22Rv1 (cell line): ENCODE measurements around the gene ZNF710.
"Not testable (repeated sequence)": the region's sequence is repeated elsewhere in the genome, so short reads cannot be mapped to it uniquely, and the experiment has no call there.

Experiments used
- H3K27ac ChIP-seq: fragments of 450-650 bp; 2 replicates; pipeline ENCODE4 v1.5.1; 2017
- ZFX ChIP-seq: fragments of 450-650 bp; IDR thresholded peaks from 2 replicates; pipeline ENCODE4 v1.6.1; 2017; ENCODE audit warnings: antibody characterized with exemption, borderline replicate concordance
- TF ChIP-seq, protein P1 (sequence below): fragments of 450-650 bp; IDR thresholded peaks from 2 replicates; pipeline ENCODE4 v1.5.1; 2017; ENCODE audit warnings: mild to moderate bottlenecking

The ZNF710 gene

DNA sequence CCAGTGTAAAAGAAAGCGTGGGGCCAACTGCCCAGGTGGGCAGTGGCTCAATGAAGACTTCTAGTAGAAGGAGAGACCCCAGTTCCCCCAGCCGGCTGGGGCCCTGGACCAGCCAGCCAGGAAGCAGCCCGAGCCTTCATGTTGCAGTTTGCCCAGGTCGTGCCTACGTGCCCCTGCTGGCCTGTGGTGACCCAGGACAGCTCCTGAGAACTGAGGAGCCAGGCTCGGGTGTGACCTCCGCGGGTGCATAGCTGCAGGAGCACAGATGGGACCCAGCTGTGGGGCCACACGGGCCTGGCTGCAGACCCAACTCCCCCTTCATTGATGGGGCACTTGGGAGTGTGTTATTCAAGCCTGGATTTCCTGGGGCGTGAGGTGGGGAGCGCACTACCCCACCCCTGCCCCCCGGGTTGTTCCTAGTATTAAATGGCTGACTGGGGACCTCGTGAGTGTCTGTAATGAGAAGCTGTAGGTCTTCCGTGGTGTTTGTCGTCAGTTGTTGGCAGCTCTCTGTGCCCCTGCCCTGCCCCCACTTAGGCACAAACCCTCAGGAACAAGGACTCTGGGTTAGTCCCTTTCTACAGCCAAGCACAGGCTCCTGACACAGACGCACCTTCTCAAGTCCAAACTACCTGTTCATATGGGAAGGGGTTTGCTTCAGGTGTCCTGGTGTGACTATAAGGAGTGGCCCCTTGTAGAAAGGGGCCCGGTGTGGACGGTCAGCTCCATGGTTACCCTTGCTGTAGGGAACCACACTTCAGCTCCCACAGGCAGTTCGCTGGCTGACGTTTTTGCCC, 62.0 kb downstream of the ZNF710 start:
- TF ChIP-seq, protein P1, sequence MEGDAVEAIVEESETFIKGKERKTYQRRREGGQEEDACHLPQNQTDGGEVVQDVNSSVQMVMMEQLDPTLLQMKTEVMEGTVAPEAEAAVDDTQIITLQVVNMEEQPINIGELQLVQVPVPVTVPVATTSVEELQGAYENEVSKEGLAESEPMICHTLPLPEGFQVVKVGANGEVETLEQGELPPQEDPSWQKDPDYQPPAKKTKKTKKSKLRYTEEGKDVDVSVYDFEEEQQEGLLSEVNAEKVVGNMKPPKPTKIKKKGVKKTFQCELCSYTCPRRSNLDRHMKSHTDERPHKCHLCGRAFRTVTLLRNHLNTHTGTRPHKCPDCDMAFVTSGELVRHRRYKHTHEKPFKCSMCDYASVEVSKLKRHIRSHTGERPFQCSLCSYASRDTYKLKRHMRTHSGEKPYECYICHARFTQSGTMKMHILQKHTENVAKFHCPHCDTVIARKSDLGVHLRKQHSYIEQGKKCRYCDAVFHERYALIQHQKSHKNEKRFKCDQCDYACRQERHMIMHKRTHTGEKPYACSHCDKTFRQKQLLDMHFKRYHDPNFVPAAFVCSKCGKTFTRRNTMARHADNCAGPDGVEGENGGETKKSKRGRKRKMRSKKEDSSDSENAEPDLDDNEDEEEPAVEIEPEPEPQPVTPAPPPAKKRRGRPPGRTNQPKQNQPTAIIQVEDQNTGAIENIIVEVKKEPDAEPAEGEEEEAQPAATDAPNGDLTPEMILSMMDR, result no peak
- no peak for TF ChIP-seq ZFX
- no peak overlapping the region for H3K27ac ChIP-seq

DNA sequence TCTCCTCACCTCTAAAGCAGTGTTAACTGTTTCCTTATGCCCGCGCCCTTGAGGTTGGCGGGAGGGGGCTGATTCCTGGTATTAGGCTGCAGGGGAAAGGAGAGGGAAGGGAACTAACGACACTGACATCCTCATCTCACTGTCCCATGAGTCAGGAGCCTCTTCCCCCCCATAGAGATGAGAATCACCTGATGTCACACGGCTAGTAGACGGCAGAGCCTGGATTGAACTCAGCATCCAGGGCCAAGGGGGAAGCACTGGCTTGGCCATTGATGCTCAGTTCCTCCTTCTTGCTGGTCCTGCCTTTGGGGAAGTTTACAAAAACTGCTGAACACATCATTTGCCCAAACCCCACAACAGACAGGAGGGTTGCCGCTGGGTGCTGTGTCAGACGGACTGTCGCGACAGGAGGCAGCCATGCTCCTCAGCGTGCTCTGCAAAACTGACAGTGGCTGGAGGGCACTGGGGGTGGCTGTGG, 62.7 kb downstream of the ZNF710 start:
- no peak overlapping the region for H3K27ac ChIP-seq
- TF ChIP-seq ZFX, result no peak
- TF ChIP-seq, protein P1, result no peak

- no peak for TF ChIP-seq ZFX
- TF ChIP-seq, protein P1, result no peak
- H3K27ac ChIP-seq, result no peak overlapping the region
Measured at GRCh38 chr15:90064911-90065681, 64.0 kb downstream of the ZNF710 start.

GRCh38 chr15:90065682-90066049, 64.5 kb downstream of the ZNF710 start:
- TF ChIP-seq, protein P1, result no peak
- TF ChIP-seq ZFX, result no peak
- H3K27ac ChIP-seq, result no peak overlapping the region

DNA sequence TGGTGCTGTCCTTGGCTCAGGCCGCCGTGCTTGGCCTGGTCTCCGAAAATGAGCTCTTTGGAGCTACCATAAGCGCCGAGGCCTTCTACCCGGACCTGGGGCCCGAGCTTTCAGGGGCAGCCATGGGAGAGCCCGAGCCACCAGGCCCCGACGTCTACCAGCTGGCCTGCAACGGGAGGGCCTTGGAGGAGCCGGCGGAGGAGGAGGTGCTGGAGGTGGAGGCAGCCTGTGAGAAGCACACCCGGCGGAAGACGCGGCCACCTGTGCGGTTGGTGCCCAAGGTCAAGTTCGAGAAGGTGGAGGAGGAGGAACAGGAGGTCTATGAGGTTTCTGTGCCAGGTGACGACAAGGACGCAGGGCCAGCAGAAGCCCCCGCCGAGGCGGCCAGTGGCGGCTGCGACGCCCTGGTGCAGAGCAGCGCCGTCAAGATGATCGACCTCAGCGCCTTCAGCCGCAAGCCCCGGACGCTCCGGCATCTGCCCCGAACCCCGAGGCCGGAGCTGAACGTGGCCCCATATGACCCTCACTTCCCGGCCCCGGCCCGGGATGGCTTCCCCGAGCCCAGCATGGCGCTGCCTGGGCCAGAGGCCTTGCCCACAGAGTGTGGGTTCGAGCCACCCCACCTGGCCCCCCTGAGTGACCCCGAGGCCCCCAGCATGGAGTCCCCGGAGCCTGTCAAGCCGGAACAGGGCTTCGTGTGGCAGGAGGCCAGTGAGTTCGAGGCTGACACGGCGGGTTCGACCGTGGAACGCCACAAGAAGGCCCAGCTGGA, 66.2 kb downstream of the ZNF710 start:
- TF ChIP-seq, protein P1, result no peak
- TF ChIP-seq ZFX, result no peak
- H3K27ac ChIP-seq, result no peak overlapping the region

- no peak overlapping the region for H3K27ac ChIP-seq
- TF ChIP-seq, protein P1, result no peak
- TF ChIP-seq ZFX, result no peak
Measured at GRCh38 chr15:90067953-90068606, 67.0 kb downstream of the ZNF710 start.

GRCh38 chr15:90070623-90071022, 69.5 kb downstream of the ZNF710 start:
- not testable (repeated sequence) for H3K27ac ChIP-seq
